ENCODE results near the gene TTC34. TPM values are rescaled to one million over a fixed set of nuclear protein-coding genes. Genes with fewer than 3 reads are reported as not detected.

The TTC34 gene
- total RNA-seq, 4 donors from 2014 or later = 0.17 to 0.75 (median 0.27) TPM

- TF ChIP-seq CTCF (IDR thresholded peaks at IDR 0.05; ENCODE audit: low read depth) = no peak
Measured at GRCh38 chr1:2595261-2595811, 206.2 kb downstream of the TTC34 start.

GRCh38 chr1:2594641-2595131 is 206.8 kb downstream of the TTC34 start:
- no peak for TF ChIP-seq CTCF (IDR thresholded peaks at IDR 0.05; ENCODE audit: low read depth)

- TF ChIP-seq CTCF (IDR thresholded peaks at IDR 0.05; ENCODE audit: low read depth) = no peak
Measured at GRCh38 chr1:2594001-2594640, 207.4 kb downstream of the TTC34 start.

GRCh38 chr1:2593251-2593878 is 208.1 kb downstream of the TTC34 start:
- no peak for TF ChIP-seq CTCF (IDR thresholded peaks at IDR 0.05; ENCODE audit: low read depth)

GRCh38 chr1:2592672-2593071 is 208.8 kb downstream of the TTC34 start:
- no peak for TF ChIP-seq CTCF (IDR thresholded peaks at IDR 0.05; ENCODE audit: low read depth)

- TF ChIP-seq CTCF (IDR thresholded peaks at IDR 0.05; ENCODE audit: low read depth) = no peak
Measured at GRCh38 chr1:2591581-2592261, 209.8 kb downstream of the TTC34 start.

- TF ChIP-seq CTCF (IDR thresholded peaks at IDR 0.05; ENCODE audit: low read depth) = no peak
Measured at GRCh38 chr1:2591233-2591580, 210.3 kb downstream of the TTC34 start.

Measured in subcutaneous adipose tissue (tissue), 4 donors.